CD14-positive monocyte (primary cell): ENCODE data around the gene RNF223. TPM values are rescaled to one million over a fixed set of nuclear protein-coding genes. Genes with fewer than 3 reads are reported as not detected.

ENCODE experiments used
- DNase-seq, 3 donors: peaks; one replicate each; pipeline ENCODE4 v3.0.0-alpha.2; 2011 to 2022
- H2AFZ ChIP-seq: 2 replicates; pipeline ENCODE4 v1.6.0; 2012; ENCODE audit warnings: mild to moderate bottlenecking, low read depth, low read length, inconsistent platforms; ENCODE audit not compliant: insufficient read depth, poor library complexity, severe bottlenecking
- H3K27ac ChIP-seq, 2 donors: 1 replicate in 1 of 2; 2 replicates in 1 of 2; pipeline ENCODE4 v1.5.1; 2012 to 2013; ENCODE audit warnings: low read length in 2 of 2, control low read depth in 1 of 2, inconsistent platforms in 1 of 2, low read depth in 1 of 2, mild to moderate bottlenecking in 1 of 2
- H3K27me3 ChIP-seq, 2 donors: one replicate each; pipeline versions ENCODE4 v1.6.0 to v1.6.1; 2011 to 2013; ENCODE audit warnings: low read length in 2 of 2; ENCODE audit not compliant: control insufficient read depth in 2 of 2, insufficient read depth in 2 of 2
- H3K36me3 ChIP-seq, 2 donors: replicated peaks in 1 of 2; 1 replicate in 1 of 2; 2 replicates in 1 of 2; pipeline versions ENCODE4 v1.5.1 to v1.6.1; 2012 to 2013; ENCODE audit warnings: low read length in 2 of 2, control low read depth in 1 of 2, inconsistent platforms in 1 of 2, mild to moderate bottlenecking in 1 of 2; ENCODE audit not compliant: insufficient read depth in 2 of 2, control insufficient read depth in 1 of 2
- H3K4me1 ChIP-seq, 2 donors: 1 replicate in 1 of 2; 2 replicates in 1 of 2; pipeline versions ENCODE4 v1.5.1 to v1.6.1; 2012 to 2013; ENCODE audit warnings: low read length in 2 of 2, control low read depth in 1 of 2, inconsistent platforms in 1 of 2, mild to moderate bottlenecking in 1 of 2, moderate library complexity in 1 of 2; ENCODE audit not compliant: insufficient read depth in 2 of 2, control insufficient read depth in 1 of 2
- H3K4me2 ChIP-seq: replicated peaks from 2 replicates; pipeline ENCODE3; 2012; ENCODE audit warnings: low read length, moderate library complexity, mild to moderate bottlenecking; ENCODE audit not compliant: poor library complexity, severe bottlenecking; ENCODE audit errors: extremely low read depth
- H3K4me3 ChIP-seq, 3 experiments: fragments of 200-600 bp in 1 of 3; sonication (generic) in 1 of 3; replicated peaks in 1 of 3; 1 replicate in 2 of 3; 2 replicates in 1 of 3; pipeline ENCODE4 v1.5.1; 2011 to 2013; ENCODE audit warnings: low read length in 3 of 3, mild to moderate bottlenecking in 3 of 3, control low read depth in 2 of 3, low read depth in 2 of 3, inconsistent platforms in 1 of 3, moderate library complexity in 1 of 3
- H3K79me2 ChIP-seq: 2 replicates; pipeline ENCODE4 v1.6.0; 2012; ENCODE audit warnings: mild to moderate bottlenecking, control low read depth, inconsistent platforms, low read length, moderate library complexity; ENCODE audit not compliant: insufficient read depth
- H3K9ac ChIP-seq: 2 replicates; pipeline ENCODE4 v1.6.0; 2017; ENCODE audit warnings: low read length, mild to moderate bottlenecking; ENCODE audit not compliant: insufficient read depth, poor library complexity, severe bottlenecking
- H3K9me3 ChIP-seq, 2 donors: replicated peaks in 1 of 2; 1 replicate in 1 of 2; 2 replicates in 1 of 2; pipeline versions ENCODE4 v1.5.1 to v1.6.1; 2012 to 2013; ENCODE audit warnings: low read length in 2 of 2, control low read depth in 1 of 2; ENCODE audit not compliant: control insufficient read depth in 1 of 2, insufficient read depth in 1 of 2
- H4K20me1 ChIP-seq: 2 replicates; pipeline ENCODE4 v1.6.0; 2012; ENCODE audit warnings: mild to moderate bottlenecking, low read length, control low read depth, moderate library complexity; ENCODE audit not compliant: insufficient read depth
- H3K27ac Mint-ChIP-seq, 7 donors: one replicate each; pipeline ENCODE4 v1.8.0; 2020; ENCODE audit warnings: mild to moderate bottlenecking in 7 of 7, mixed read lengths in 7 of 7, moderate library complexity in 6 of 7, inconsistent platforms in 2 of 7
- H3K27me3 Mint-ChIP-seq, 3 donors: one replicate each; pipeline ENCODE4 v1.8.0; 2021 to 2022; ENCODE audit warnings: low read depth in 3 of 3, mild to moderate bottlenecking in 3 of 3, mixed read lengths in 3 of 3, moderate library complexity in 3 of 3, inconsistent platforms in 1 of 3
- H3K36me3 Mint-ChIP-seq, 2 donors: one replicate each; pipeline ENCODE4 v1.8.0; 2020; ENCODE audit warnings: mixed read lengths in 2 of 2, inconsistent platforms in 1 of 2, mild to moderate bottlenecking in 1 of 2
- H3K4me1 Mint-ChIP-seq: one replicate; pipeline ENCODE4 v1.8.0; 2020; ENCODE audit warnings: mild to moderate bottlenecking, mixed read lengths
- H3K4me3 Mint-ChIP-seq, 2 donors: one replicate each; pipeline ENCODE4 v1.8.0; 2020; ENCODE audit warnings: mild to moderate bottlenecking in 2 of 2, mixed read lengths in 2 of 2, moderate library complexity in 1 of 2
- H3K9me3 Mint-ChIP-seq, 7 donors: one replicate each; pipeline ENCODE4 v1.8.0; 2020 to 2022; ENCODE audit warnings: mixed read lengths in 7 of 7, mild to moderate bottlenecking in 6 of 7, moderate library complexity in 6 of 7, inconsistent platforms in 2 of 7
- WGBS: methylation state at CpG from one replicate; pipeline ENCODE4 v1.1.5; 2013; ENCODE audit warnings: missing lambda C conversion rate; ENCODE audit not compliant: insufficient coverage; 5-methylcytosine and 5-hydroxymethylcytosine counted together
- intact Hi-C, 2 donors: fragments of 100-400 bp; cut with micrococcal nuclease; formaldehyde crosslinking; loops; one replicate each; pipeline versions ENCODE4 v1.15.0 to v1.15.1; 2023
- polyA plus RNA-seq, 3 donors: library from polyadenylated mRNA; depleted of rRNA in 1 of 3; unstranded in 2 of 3; stranded (reverse) in 1 of 3; fragments of 300-500 nt in 2 of 3; fragments of >200 nt in 1 of 3; fragmentation: Illumina TruSeq in 2 of 3; gene quantifications; 1 replicate in 2 of 3; 2 replicates in 1 of 3; pipeline ENCODE4 v1.2.3, GENCODE V29; 2012 to 2021
- TF ChIP-seq, protein P1 (sequence below): fragments of 200-600 bp; IDR thresholded peaks from one replicate; pipeline ENCODE4 v1.8.0; 2022; ENCODE audit warnings: antibody characterized with exemption, mild to moderate bottlenecking

Gene RNF223
- polyA plus RNA-seq, 3 donors = not detected

DNA sequence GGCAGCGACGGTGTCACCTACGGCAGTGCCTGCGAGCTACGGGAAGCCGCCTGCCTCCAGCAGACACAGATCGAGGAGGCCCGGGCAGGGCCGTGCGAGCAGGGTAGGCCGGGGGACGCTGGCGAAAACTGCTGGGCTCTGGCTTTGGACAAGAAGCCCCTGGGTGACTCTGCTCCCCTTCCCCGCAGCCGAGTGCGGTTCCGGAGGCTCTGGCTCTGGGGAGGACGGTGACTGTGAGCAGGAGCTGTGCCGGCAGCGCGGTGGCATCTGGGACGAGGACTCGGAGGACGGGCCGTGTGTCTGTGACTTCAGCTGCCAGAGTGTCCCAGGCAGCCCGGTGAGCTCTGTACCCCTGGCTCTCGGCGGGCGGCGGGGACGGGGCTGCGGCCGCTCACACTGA lies 30.2 kb downstream of the RNF223 start:
- Histone ChIP-seq H3K4me3 (no peak overlapping the region), H4K20me1 (no peaks in the 10 kb centered on the region), H2AFZ (no peak overlapping the region), H3K9me3 (no peaks in the 10 kb centered on the region), H3K36me3 (no peaks in the 10 kb centered on the region), H3K27ac (no peak overlapping the region), H3K27me3 (peaks cover 3 to 16% of the 10 kb centered on the region in 2 donors), H3K79me2 (no peaks in the 10 kb centered on the region), H3K4me2 (no peak overlapping the region), H3K4me1 (peaks cover 17 to 18% of the 10 kb centered on the region in 2 donors), H3K9ac (no peak overlapping the region)
- WGBS = 97% methylated on average over 33 of the region's 33 CpGs
- H3K9me3 Mint-ChIP-seq = peaks cover 0 to 11% (median 4%) of the 10 kb centered on the region in 7 donors
- H3K27me3 Mint-ChIP-seq = peaks cover 16 to 27% (median 25%) of the 10 kb centered on the region in 3 donors
- peaks cover 0 to 2% of the 10 kb centered on the region in 2 donors for H3K36me3 Mint-ChIP-seq
- DNase-seq = no peak
- intact Hi-C loops = no loop called here
- H3K27ac Mint-ChIP-seq = no peak overlapping the region
- H3K4me3 Mint-ChIP-seq = no peak overlapping the region
- H3K4me1 Mint-ChIP-seq = peaks cover 13% of the 10 kb centered on the region
- TF ChIP-seq, protein P1, sequence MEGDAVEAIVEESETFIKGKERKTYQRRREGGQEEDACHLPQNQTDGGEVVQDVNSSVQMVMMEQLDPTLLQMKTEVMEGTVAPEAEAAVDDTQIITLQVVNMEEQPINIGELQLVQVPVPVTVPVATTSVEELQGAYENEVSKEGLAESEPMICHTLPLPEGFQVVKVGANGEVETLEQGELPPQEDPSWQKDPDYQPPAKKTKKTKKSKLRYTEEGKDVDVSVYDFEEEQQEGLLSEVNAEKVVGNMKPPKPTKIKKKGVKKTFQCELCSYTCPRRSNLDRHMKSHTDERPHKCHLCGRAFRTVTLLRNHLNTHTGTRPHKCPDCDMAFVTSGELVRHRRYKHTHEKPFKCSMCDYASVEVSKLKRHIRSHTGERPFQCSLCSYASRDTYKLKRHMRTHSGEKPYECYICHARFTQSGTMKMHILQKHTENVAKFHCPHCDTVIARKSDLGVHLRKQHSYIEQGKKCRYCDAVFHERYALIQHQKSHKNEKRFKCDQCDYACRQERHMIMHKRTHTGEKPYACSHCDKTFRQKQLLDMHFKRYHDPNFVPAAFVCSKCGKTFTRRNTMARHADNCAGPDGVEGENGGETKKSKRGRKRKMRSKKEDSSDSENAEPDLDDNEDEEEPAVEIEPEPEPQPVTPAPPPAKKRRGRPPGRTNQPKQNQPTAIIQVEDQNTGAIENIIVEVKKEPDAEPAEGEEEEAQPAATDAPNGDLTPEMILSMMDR = no peak

DNA sequence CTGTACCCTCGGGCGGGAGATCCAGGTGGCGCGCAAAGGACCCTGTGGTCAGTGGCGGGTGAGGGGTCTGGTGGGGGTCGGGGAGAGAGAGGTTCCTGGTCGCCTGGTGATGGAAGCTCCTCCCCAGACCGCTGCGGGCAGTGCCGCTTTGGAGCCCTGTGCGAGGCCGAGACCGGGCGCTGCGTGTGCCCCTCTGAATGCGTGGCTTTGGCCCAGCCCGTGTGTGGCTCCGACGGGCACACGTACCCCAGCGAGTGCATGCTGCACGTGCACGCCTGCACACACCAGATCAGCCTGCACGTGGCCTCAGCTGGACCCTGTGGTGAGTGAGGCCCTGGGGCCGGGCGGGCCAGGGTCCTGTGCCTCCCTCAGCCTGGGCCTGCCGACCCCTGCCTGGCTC lies 30.7 kb downstream of the RNF223 start:
- Histone ChIP-seq H3K27me3 (peaks cover 3 to 19% of the 10 kb centered on the region in 2 donors), H2AFZ (no peak overlapping the region), H3K9me3 (no peaks in the 10 kb centered on the region), H3K36me3 (no peaks in the 10 kb centered on the region), H3K27ac (no peak overlapping the region), H4K20me1 (no peaks in the 10 kb centered on the region), H3K79me2 (no peaks in the 10 kb centered on the region), H3K4me1 (peaks cover 22 to 23% of the 10 kb centered on the region in 2 donors), H3K4me3 (no peak overlapping the region), H3K4me2 (no peak overlapping the region), H3K9ac (no peak overlapping the region)
- DNase-seq = no peak
- 98% methylated on average over 25 of the region's 27 CpGs for WGBS
- no peak overlapping the region for H3K27ac Mint-ChIP-seq
- intact Hi-C loops = no loop called here
- H3K4me3 Mint-ChIP-seq = no peak overlapping the region
- peaks cover 0 to 2% of the 10 kb centered on the region in 2 donors for H3K36me3 Mint-ChIP-seq
- peaks cover 20 to 32% (median 30%) of the 10 kb centered on the region in 3 donors for H3K27me3 Mint-ChIP-seq
- peaks cover 18% of the 10 kb centered on the region for H3K4me1 Mint-ChIP-seq
- peaks cover 0 to 11% (median 4%) of the 10 kb centered on the region in 7 donors for H3K9me3 Mint-ChIP-seq
- TF ChIP-seq, protein P1 = no peak
